Right cardiac atrium (tissue), 5 donors: ENCODE measurements around the gene HRH3. TPM values are rescaled to one million over a fixed set of nuclear protein-coding genes. Genes with fewer than 3 reads are reported as not detected.
A peak's percentile ranks its signal among the peaks of the same experiment; 100 is the strongest.

Source experiments
- ATAC-seq, 2 donors: fragments of 200-7000 bp; cut with Tn5 transposase; one replicate each; pipeline versions ENCODE4 v1.8.0 to v1.9.1; 2020; ENCODE audit warnings: moderate library complexity in 2 of 2, mild to moderate bottlenecking in 1 of 2
- DNase-seq, 3 donors: peaks; one replicate each; pipeline ENCODE4 v3.0.0-alpha.2; 2020
- H3K27ac ChIP-seq: one replicate; pipeline ENCODE4 v1.5.1; 2013; ENCODE audit warnings: mild to moderate bottlenecking, low read length, control low read depth, moderate library complexity
- H3K27me3 ChIP-seq: one replicate; pipeline ENCODE4 v1.6.1; 2013; ENCODE audit not compliant: control insufficient read depth, insufficient read depth
- H3K4me1 ChIP-seq: one replicate; pipeline ENCODE4 v1.6.1; 2013; ENCODE audit warnings: low read length; ENCODE audit not compliant: control insufficient read depth, insufficient read depth
- H3K4me3 ChIP-seq: one replicate; pipeline ENCODE4 v1.5.1; 2013; ENCODE audit warnings: low read length, control low read depth
- H3K9me3 ChIP-seq: one replicate; pipeline ENCODE4 v1.6.1; 2013; ENCODE audit warnings: low read length; ENCODE audit not compliant: control insufficient read depth
- WGBS: extraction: QIAGEN DNeasy Blood & Tissue Kit; methylation state at CpG from one replicate; pipeline ENCODE4 v1.1.7; 2013; 5-methylcytosine and 5-hydroxymethylcytosine counted together
- intact Hi-C, 4 donors: fragments of 100-400 bp; cut with DNase I; formaldehyde crosslinking; loops; one replicate each; pipeline versions ENCODE4 v1.11.0 to v1.14.0; 2022 to 2023
- polyA plus RNA-seq: library from polyadenylated mRNA; stranded (reverse); fragments of 200-250 nt; gene quantifications from one replicate; pipeline ENCODE4 v1.2.3, GENCODE V29; 2013
- total RNA-seq, 4 donors: library from RNA; stranded (reverse); fragmentation: NEBNext Ultra II Directional; extraction: Animal tissue kit (Norgen Biotek cat#: 25700); gene quantifications; one replicate each; pipeline ENCODE4 v1.2.1, GENCODE V29; 2021
- donor health status: healthy with polysubstance abuse.
- donor health status: DM: no; HTN: yes; CAD: no.
- donor health status: DM: no; HTN: no; CAD: no.
- donor health status: DM: no; HTN: yes; CAD: no; lungs with severe emphysema.
- donor health status: DM: yes; HTN: yes; CAD: no.

Gene HRH3
- total and polyA plus RNA-seq, 5 donors, result not detected

GRCh38 chr20:62202676-62203377 is 17.3 kb downstream of the HRH3 start:
- no peak overlapping the region for H3K4me3 ChIP-seq
- no peaks in the 10 kb centered on the region for H3K27me3 ChIP-seq
- 84% methylated on average over 23 of the region's 23 CpGs for WGBS
- H3K9me3 ChIP-seq, result no peaks in the 10 kb centered on the region
- no peaks in the 10 kb centered on the region for H3K4me1 ChIP-seq
- DNase-seq (peak; percentile 7 to 41 (median 16)), ATAC-seq (no peak)
- H3K27ac ChIP-seq, result no peak overlapping the region
- intact Hi-C loops, result no loop called here

GRCh38 chr20:62202083-62202395 is 18.0 kb downstream of the HRH3 start:
- no peaks in the 10 kb centered on the region for H3K9me3 ChIP-seq
- no peaks in the 10 kb centered on the region for H3K27me3 ChIP-seq
- no peak overlapping the region for H3K27ac ChIP-seq
- intact Hi-C loops, result no loop called here
- WGBS, result 64% methylated on average over 5 of the region's 5 CpGs
- DNase-seq, result peak; percentile 4 to 25 (median 11)
- H3K4me1 ChIP-seq, result no peaks in the 10 kb centered on the region
- no peak overlapping the region for H3K4me3 ChIP-seq
- ATAC-seq, result no peak

GRCh38 chr20:62201173-62202082 is 18.6 kb downstream of the HRH3 start:
- H3K4me3 ChIP-seq, result no peak overlapping the region
- no peaks in the 10 kb centered on the region for H3K4me1 ChIP-seq
- DNase-seq (peak; percentile 7 to 38 (median 28)), ATAC-seq (no peak)
- WGBS, result 82% methylated on average over 38 of the region's 38 CpGs
- H3K9me3 ChIP-seq, result no peaks in the 10 kb centered on the region
- no peaks in the 10 kb centered on the region for H3K27me3 ChIP-seq
- intact Hi-C loops, result no loop called here
- H3K27ac ChIP-seq, result no peak overlapping the region

- peak in 2 of 3 donors; percentile 41 to 43 for DNase-seq
- Histone ChIP-seq H3K9me3 (no peaks in the 10 kb centered on the region), H3K27ac (no peak overlapping the region), H3K4me3 (no peak overlapping the region), H3K4me1 (no peaks in the 10 kb centered on the region), H3K27me3 (no peaks in the 10 kb centered on the region)
- no peak for ATAC-seq
- 94% methylated on average over 38 of the region's 38 CpGs for WGBS
- intact Hi-C loops, result no loop called here
Observed at GRCh38 chr20:62200491-62201172, 19.4 kb downstream of the HRH3 start.

GRCh38 chr20:62198931-62199330 is 21.1 kb downstream of the HRH3 start:
- WGBS, result 97% methylated on average over 18 of the region's 18 CpGs
- DNase-seq (peak in 2 of 3 donors; percentile 20 to 40), ATAC-seq (no peak)
- Histone ChIP-seq H3K9me3 (no peaks in the 10 kb centered on the region), H3K4me1 (no peaks in the 10 kb centered on the region), H3K4me3 (no peak overlapping the region), H3K27me3 (no peaks in the 10 kb centered on the region), H3K27ac (no peak overlapping the region)
- intact Hi-C loops, result no loop called here

GRCh38 chr20:62198496-62198895 is 21.6 kb downstream of the HRH3 start:
- Histone ChIP-seq H3K4me3 (no peak overlapping the region), H3K4me1 (no peaks in the 10 kb centered on the region), H3K27me3 (no peaks in the 10 kb centered on the region), H3K9me3 (no peaks in the 10 kb centered on the region), H3K27ac (no peak overlapping the region)
- 94% methylated on average over 17 of the region's 17 CpGs for WGBS
- ATAC-seq (peak in 1 of 2 donors; percentile 16), DNase-seq (peak in 2 of 3 donors; percentile 12 to 33)
- intact Hi-C loops, result no loop called here

- no peak overlapping the region for H3K4me3 ChIP-seq
- 96% methylated on average over 18 of the region's 18 CpGs for WGBS
- no peak for ATAC-seq
- peak in 1 of 3 donors; percentile 34 for DNase-seq
- H3K27ac ChIP-seq, result no peak overlapping the region
- H3K4me1 ChIP-seq, result no peaks in the 10 kb centered on the region
- intact Hi-C loops, result no loop called here
- H3K9me3 ChIP-seq, result no peaks in the 10 kb centered on the region
- H3K27me3 ChIP-seq, result no peaks in the 10 kb centered on the region
Observed at GRCh38 chr20:62197801-62198200, 22.3 kb downstream of the HRH3 start.

- H3K27me3 ChIP-seq, result no peaks in the 10 kb centered on the region
- 85% methylated on average over 9 of the region's 9 CpGs for WGBS
- intact Hi-C loops, result no loop called here
- H3K27ac ChIP-seq, result no peak overlapping the region
- no peak overlapping the region for H3K4me3 ChIP-seq
- no peak for DNase-seq
- no peaks in the 10 kb centered on the region for H3K9me3 ChIP-seq
- no peaks in the 10 kb centered on the region for H3K4me1 ChIP-seq
- no peak for ATAC-seq
Observed at GRCh38 chr20:62197311-62197710, 22.8 kb downstream of the HRH3 start.

- Histone ChIP-seq H3K27ac (no peak overlapping the region), H3K9me3 (no peaks in the 10 kb centered on the region), H3K4me1 (no peaks in the 10 kb centered on the region), H3K4me3 (no peak overlapping the region), H3K27me3 (no peaks in the 10 kb centered on the region)
- ATAC-seq (no peak), DNase-seq (no peak)
- intact Hi-C loops, result no loop called here
- 95% methylated on average over 10 of the region's 10 CpGs for WGBS
Observed at GRCh38 chr20:62196286-62196685, 23.8 kb downstream of the HRH3 start.

- Histone ChIP-seq H3K4me1 (no peaks in the 10 kb centered on the region), H3K9me3 (no peaks in the 10 kb centered on the region), H3K27me3 (no peaks in the 10 kb centered on the region), H3K27ac (no peak overlapping the region), H3K4me3 (no peak overlapping the region)
- intact Hi-C loops, result no loop called here
- ATAC-seq, result no peak
- DNase-seq, result peak in 1 of 3 donors; percentile 11
- 93% methylated on average over 10 of the region's 10 CpGs for WGBS
Observed at GRCh38 chr20:62195736-62196135, 24.3 kb downstream of the HRH3 start.

GRCh38 chr20:62195075-62195405 is 25.0 kb downstream of the HRH3 start:
- DNase-seq, result no peak

More at GRCh38 chr20:62195075-62195405, 25.0 kb downstream of the HRH3 start:
- no peaks in the 10 kb centered on the region for H3K9me3 ChIP-seq
- no peak for ATAC-seq
- H3K27ac ChIP-seq, result no peak overlapping the region
- no peaks in the 10 kb centered on the region for H3K4me1 ChIP-seq
- intact Hi-C loops, result no loop called here
- H3K4me3 ChIP-seq, result no peak overlapping the region
- no peaks in the 10 kb centered on the region for H3K27me3 ChIP-seq
- WGBS, result 77% methylated on average over 8 of the region's 8 CpGs
